Omental fat pad (tissue), 4 donors: Measurements from ENCODE around the gene DUOX1. TPM values are rescaled to one million over a fixed set of nuclear protein-coding genes. Genes with fewer than 3 reads are reported as not detected.

ENCODE experiments used
- ATAC-seq: fragments of 150-250 bp; one replicate; pipeline ENCODE4 v1.9.1; 2016; ENCODE audit warnings: mild to moderate bottlenecking, moderate library complexity; ENCODE audit not compliant: low FRiP score
- DNase-seq: peaks from one replicate; pipeline ENCODE4 v3.0.0-alpha.2; 2019; ENCODE audit warnings: low spot score
- total RNA-seq, 4 donors: library from RNA; depleted of rRNA; stranded (reverse); fragments of >200 nt; gene quantifications; one replicate each; pipeline ENCODE4 v1.1.0, GENCODE V29; 2016
- TF ChIP-seq, protein P1 (sequence below), 3 donors: fragments of 450-650 bp; IDR thresholded peaks; one replicate each; pipeline ENCODE4 v1.5.1; 2016 to 2017; ENCODE audit warnings: antibody characterized with exemption in 3 of 3, mild to moderate bottlenecking in 3 of 3, moderate library complexity in 2 of 3

The DUOX1 gene
- total RNA-seq, 4 donors from 2014 or later: 1.4 to 6.9 (median 2.0) TPM

DNA sequence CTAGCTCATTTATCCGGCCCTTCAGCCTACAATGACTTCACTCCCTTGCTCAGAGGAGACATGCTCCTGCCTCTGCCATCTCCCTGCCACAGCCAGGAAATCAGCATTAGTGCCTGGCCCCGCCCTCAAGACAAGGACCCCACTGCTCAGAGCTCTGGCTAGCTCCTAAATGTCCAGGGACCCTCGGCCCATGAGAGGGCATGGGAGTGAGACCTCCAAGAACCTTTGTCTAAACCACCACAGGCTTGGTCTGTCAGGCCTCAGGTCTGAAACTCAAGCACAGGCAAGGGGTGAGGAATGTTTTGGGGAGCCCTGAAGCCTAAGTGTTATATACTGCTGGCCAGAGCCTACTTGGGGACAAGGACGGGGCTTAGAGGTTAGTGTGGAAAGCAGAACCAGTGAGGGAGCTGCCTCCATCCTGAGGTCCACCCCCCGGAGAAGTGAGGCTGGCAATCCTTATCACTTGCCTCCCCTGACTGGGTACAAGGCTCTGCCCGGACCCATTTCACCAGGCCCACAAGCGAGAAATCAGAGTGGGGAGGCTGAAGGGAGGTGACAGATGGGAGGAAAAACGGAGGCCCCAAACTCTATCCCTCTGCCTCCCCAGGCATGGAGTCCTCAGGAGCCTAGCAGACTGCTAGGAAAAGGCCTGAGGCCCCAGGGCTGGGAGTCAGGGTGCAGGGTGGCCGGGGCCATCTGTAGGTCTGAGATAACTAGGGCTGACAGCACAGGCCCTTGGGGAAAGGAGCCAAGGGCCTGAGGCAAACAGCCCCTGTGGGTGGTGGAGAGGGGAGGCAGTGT, 39.2 kb downstream of the DUOX1 start:
- ATAC-seq: no peak
- TF ChIP-seq, protein P1, sequence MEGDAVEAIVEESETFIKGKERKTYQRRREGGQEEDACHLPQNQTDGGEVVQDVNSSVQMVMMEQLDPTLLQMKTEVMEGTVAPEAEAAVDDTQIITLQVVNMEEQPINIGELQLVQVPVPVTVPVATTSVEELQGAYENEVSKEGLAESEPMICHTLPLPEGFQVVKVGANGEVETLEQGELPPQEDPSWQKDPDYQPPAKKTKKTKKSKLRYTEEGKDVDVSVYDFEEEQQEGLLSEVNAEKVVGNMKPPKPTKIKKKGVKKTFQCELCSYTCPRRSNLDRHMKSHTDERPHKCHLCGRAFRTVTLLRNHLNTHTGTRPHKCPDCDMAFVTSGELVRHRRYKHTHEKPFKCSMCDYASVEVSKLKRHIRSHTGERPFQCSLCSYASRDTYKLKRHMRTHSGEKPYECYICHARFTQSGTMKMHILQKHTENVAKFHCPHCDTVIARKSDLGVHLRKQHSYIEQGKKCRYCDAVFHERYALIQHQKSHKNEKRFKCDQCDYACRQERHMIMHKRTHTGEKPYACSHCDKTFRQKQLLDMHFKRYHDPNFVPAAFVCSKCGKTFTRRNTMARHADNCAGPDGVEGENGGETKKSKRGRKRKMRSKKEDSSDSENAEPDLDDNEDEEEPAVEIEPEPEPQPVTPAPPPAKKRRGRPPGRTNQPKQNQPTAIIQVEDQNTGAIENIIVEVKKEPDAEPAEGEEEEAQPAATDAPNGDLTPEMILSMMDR (IDR thresholded peaks at IDR 0.05): no peak
- no peak for DNase-seq

DNA sequence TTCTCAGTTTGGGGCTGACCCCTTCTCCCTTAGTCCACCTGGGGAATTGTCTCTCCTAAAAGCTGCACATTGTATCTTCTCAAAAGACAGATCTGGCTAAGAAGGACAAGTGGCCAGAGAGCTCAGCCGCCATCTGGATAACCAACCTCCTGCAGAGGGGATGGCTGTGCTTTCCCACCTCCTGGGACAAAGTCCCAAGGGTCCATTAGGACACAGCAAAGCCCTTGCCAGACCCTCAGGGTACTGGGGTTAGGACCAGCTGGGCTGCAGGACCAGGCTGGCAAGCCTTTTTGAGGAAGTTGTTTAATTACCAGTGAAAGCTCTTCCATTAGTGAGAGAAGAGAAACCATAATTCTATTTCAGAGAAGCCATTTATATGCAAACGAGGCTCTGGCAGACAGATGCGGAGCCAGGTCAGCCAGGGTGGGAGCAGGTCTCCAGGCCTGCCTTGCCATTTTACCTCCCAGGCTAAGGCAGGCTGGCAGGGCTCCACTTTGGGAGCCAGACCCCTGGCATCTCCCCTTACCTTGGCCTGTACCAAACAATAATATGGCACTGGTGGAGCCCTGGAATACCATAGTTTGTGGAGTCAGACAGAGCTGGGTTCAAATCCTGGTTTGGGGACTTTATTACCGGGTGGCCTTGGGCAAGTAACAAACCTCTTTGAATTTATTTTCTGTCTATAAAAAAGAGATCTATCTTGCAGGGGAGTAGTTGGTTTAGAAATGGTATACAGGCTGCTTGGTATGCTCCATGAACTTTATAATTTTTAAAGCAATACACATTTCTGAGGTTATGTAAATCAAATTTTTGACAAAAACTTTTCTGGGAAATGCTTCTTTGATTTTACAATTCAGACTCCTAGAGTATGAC, 40.0 kb downstream of the DUOX1 start:
- DNase-seq (no peak), ATAC-seq (no peak)
- TF ChIP-seq, protein P1 (IDR thresholded peaks at IDR 0.05): no peak

DNA sequence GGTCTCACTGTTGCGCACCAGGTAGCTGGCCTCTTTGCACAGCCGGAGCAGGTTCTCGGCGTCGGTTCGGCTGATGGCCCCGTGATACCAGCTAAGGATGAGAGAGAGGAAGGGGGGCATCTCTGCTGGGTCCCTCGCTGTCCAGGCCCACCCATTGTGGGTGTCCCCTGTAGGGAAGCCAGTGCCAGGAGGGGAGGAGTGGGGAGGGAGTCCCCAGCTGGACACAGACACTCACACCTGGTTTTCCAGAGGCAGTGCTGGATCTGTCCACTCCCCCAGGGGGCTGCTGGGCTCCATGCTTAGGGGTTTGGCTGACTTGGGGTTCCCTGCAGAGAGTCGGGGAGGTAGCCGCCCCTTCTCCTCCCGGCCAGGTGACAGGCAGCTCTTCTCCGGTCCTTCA, 42.1 kb downstream of the DUOX1 start:
- TF ChIP-seq, protein P1 (IDR thresholded peaks at IDR 0.05): no peak
- ATAC-seq (no peak), DNase-seq (no peak)

DNA sequence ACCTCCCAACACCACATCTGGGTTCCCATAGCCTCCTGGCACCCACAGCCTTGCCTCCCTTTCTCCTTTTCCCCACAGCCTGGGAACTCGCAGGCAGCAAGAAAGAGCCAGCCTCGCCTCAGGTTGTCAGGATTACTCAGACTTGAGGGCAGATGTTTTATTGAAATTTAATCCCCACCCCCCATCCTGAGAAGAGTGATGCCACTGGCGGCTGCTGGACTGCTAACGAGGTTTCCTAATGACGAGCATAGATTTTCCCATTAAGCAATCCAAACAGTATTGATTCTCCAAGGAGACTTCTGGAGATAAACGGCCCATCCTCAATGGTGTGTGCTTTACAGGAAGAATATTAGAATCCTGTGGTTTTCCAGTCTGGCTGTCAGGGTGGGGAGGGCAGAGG, 44.3 kb downstream of the DUOX1 start:
- TF ChIP-seq, protein P1 (IDR thresholded peaks at IDR 0.05): no peak
- ATAC-seq (no peak), DNase-seq (no peak)

DNA sequence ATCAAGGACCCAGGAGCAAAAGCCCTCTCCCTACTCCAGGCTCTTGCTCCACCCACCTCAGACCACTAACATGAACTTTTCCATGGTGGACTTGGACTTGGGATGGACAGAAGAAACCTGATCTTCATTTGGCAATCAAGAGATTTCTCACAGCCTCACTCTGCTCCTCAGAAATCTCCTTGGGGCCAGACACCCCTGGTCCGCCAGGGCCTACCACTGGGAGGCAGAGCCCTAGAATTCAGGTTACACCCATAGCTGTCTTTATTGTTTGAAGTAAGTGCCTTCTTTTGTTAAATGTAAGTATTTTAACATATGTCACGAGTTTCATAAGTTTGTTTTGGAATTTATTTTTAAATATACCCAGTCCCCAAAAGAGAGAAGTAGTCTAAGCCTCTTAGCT, 44.8 kb downstream of the DUOX1 start:
- TF ChIP-seq, protein P1 (IDR thresholded peaks at IDR 0.05): no peak
- ATAC-seq: no peak
- no peak for DNase-seq

DNA sequence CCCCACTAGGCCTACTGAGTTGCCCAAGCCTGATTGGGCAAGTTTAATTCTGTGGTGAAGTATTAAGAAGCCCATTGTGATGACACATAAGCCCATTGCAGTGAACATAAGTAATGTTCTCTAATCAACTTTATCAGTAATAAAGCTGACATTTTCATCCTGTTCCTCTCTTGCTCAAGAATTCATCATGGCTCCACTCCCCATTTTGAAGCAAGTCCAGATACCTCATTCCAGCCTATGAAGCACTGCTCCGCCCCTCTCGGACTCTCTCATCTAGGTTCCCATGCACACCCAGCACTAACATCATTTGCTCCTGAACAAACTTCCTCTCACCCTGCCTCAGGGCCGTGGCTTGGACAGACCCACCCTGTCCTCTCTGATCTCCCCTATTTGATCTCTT, 47.5 kb downstream of the DUOX1 start:
- ATAC-seq (peak; percentile 79), DNase-seq (no peak)
- TF ChIP-seq, protein P1 (IDR thresholded peaks at IDR 0.05): no peak
